K562 (cell line): ENCODE data around the gene ZBTB20. TPM values are rescaled to one million over a fixed set of nuclear protein-coding genes. Genes with fewer than 3 reads are reported as not detected.

Experiments used
- ATAC-seq: fragments of 200-7000 bp; cut with Tn5 transposase; 3 replicates; pipeline ENCODE4 v1.9.1; 2020; ENCODE audit warnings: moderate library complexity
- BruUV-seq: library from RNA; stranded (reverse); fragments of 400-500 nt; replicated peaks from 2 replicates; lab custom pipeline; 2021; lab: Mats Ljungman, UMichigan
- CTCF ChIA-PET: fragments of 300-600 bp; formaldehyde crosslinking; extraction: SDS; loops from one replicate; lab custom pipeline; 2021; ENCODE audit warnings: low intra/inter-chr PET ratio; lab: Yijun Ruan, JAX
- POLR2A ChIA-PET: fragments of 300-600, 350-650 bp; sonication (Branson Sonifier 250); formaldehyde crosslinking; extraction: SDS; loops from one replicate; lab custom pipeline; 2021; ENCODE audit warnings: antibody characterized with exemption, inconsistent platforms; lab: Yijun Ruan, JAX
- DNase-seq, 4 experiments: peaks; one replicate each; pipeline versions ENCODE4 v3.0.0 to v3.0.0-alpha.2; 2011 to 2018; ENCODE audit warnings: low spot score in 3 of 4, mixed read lengths in 3 of 4; ENCODE audit errors: extremely low read depth in 1 of 4
- FAIRE-seq: peaks from 2 replicates; lab custom pipeline; 2011; peaks lifted over from hg19 to GRCh38; lab: Jason Lieb, UNC
- H2AFZ ChIP-seq: 2 replicates; pipeline ENCODE4 v1.6.0; 2011; ENCODE audit warnings: low read depth, low read length, control low read depth, inconsistent platforms
- H3K27ac ChIP-seq: fragments of 200-600 bp; 3 replicates; pipeline ENCODE4 v1.8.0; 2011; ENCODE audit warnings: low read depth, mild to moderate bottlenecking, control low read depth, inconsistent platforms, low read length, moderate library complexity, mixed read lengths; ENCODE audit errors: extremely low read depth
- H3K27me3 ChIP-seq, 2 experiments: fragments of 300-600 bp in 1 of 2; 2 replicates in 1 of 2; 3 replicates in 1 of 2; pipeline versions ENCODE4 v1.6.0 to v1.8.0; 2011; ENCODE audit warnings: inconsistent platforms in 2 of 2, low read length in 2 of 2, mild to moderate bottlenecking in 1 of 2, mixed read lengths in 1 of 2, moderate library complexity in 1 of 2; ENCODE audit not compliant: control insufficient read depth in 2 of 2, insufficient read depth in 2 of 2
- H3K36me3 ChIP-seq: fragments of 300-600 bp; 3 replicates; pipeline ENCODE4 v1.8.0; 2011; ENCODE audit warnings: mild to moderate bottlenecking, low read length, inconsistent platforms; ENCODE audit not compliant: control insufficient read depth, insufficient read depth
- H3K4me1 ChIP-seq, 2 experiments: fragments of 200-600 bp in 1 of 2; replicated peaks in 1 of 2; 2 replicates in 1 of 2; 3 replicates in 1 of 2; pipeline versions ENCODE4 v1.5.1 to v1.8.0; 2011; ENCODE audit warnings: inconsistent platforms in 2 of 2, low read length in 2 of 2, mild to moderate bottlenecking in 1 of 2, mixed read lengths in 1 of 2, moderate library complexity in 1 of 2; ENCODE audit not compliant: control insufficient read depth in 2 of 2, insufficient read depth in 2 of 2
- H3K4me2 ChIP-seq: 2 replicates; pipeline ENCODE4 v1.6.1; 2011; ENCODE audit warnings: low read length, control low read depth, inconsistent platforms, mixed read lengths; ENCODE audit not compliant: insufficient read depth
- H3K4me3 ChIP-seq: fragments of 200-600 bp; sonication (generic), shearing (Covaris generic); 2 replicates; pipeline ENCODE4 v1.5.1; 2016; ENCODE audit warnings: control low read depth, inconsistent platforms
- H3K79me2 ChIP-seq: fragments of 200-600 bp; 3 replicates; pipeline ENCODE4 v1.8.0; 2011; ENCODE audit warnings: low read length, inconsistent platforms; ENCODE audit not compliant: control insufficient read depth, insufficient read depth
- H3K9ac ChIP-seq, 2 experiments: 2 replicates each; pipeline versions ENCODE4 v1.6.0 to v1.6.1; 2011; ENCODE audit warnings: low read depth in 2 of 2, low read length in 2 of 2, control low read depth in 1 of 2, inconsistent platforms in 1 of 2, mild to moderate bottlenecking in 1 of 2, mixed read lengths in 1 of 2; ENCODE audit not compliant: insufficient read depth in 1 of 2
- H3K9me1 ChIP-seq: one replicate; pipeline ENCODE4 v1.6.0; 2011; ENCODE audit warnings: inconsistent platforms, mild to moderate bottlenecking, low read length, moderate library complexity; ENCODE audit not compliant: control insufficient read depth, insufficient read depth
- H3K9me3 ChIP-seq: replicated peaks from 2 replicates; pipeline ENCODE4 v1.5.1; 2011; ENCODE audit warnings: low read depth, low read length, inconsistent platforms; ENCODE audit not compliant: control insufficient read depth, insufficient read depth
- H4K20me1 ChIP-seq: replicated peaks from 2 replicates; pipeline ENCODE4 v1.6.1; 2011; ENCODE audit warnings: low read length, inconsistent platforms, mixed read lengths; ENCODE audit not compliant: control insufficient read depth, insufficient read depth
- CXXC5 ChIP-seq: fragments of 250-450 bp; sonication (Bioruptor Pico); IDR thresholded peaks from 2 replicates; pipeline ENCODE4 v1.8.0; 2022; ENCODE audit warnings: inconsistent platforms, mild to moderate bottlenecking, moderate library complexity
- FOXK2 ChIP-seq, 2 experiments: fragments of 450-650 bp; IDR thresholded peaks in 1 of 2; conservative IDR thresholded peaks in 1 of 2; 2 replicates each; pipeline ENCODE4 v1.6.1; 2016; ENCODE audit warnings: low read depth in 2 of 2, mild to moderate bottlenecking in 1 of 2
- GABPB2 ChIP-seq: fragments of 250-450 bp; sonication (Bioruptor Pico); conservative IDR thresholded peaks from 2 replicates; pipeline ENCODE4 v1.5.1; 2021; ENCODE audit warnings: mild to moderate bottlenecking
- KDM4B ChIP-seq, 2 experiments: fragments of 450-650 bp in 1 of 2; sonication (generic) in 1 of 2; IDR thresholded peaks; 2 replicates each; pipeline ENCODE4 v1.6.1; 2016 to 2017; ENCODE audit warnings: borderline replicate concordance in 2 of 2, antibody characterized with exemption in 1 of 2, low read depth in 1 of 2, mild to moderate bottlenecking in 1 of 2
- RBM34 ChIP-seq: fragments of 200-400 bp; formaldehyde crosslinking; IDR thresholded peaks from 2 replicates; pipeline ENCODE4 v1.6.1; 2018; ENCODE audit warnings: low read length, borderline replicate concordance; ENCODE audit not compliant: insufficient read depth
- SMAD2 ChIP-seq: fragments of 150-350 bp; IDR thresholded peaks from 2 replicates; pipeline ENCODE4 v1.6.1; 2014; ENCODE audit warnings: low read depth, mild to moderate bottlenecking, low read length
- SMARCB1 ChIP-seq: IDR thresholded peaks from 2 replicates; pipeline ENCODE4 v1.6.1; 2011; ENCODE audit warnings: improper control_type of control experiment, low read depth; ENCODE audit not compliant: insufficient read length
- SREBF1 ChIP-seq: fragments of 150-350 bp; IDR thresholded peaks from 2 replicates; pipeline ENCODE4 v1.6.1; 2014; ENCODE audit warnings: antibody characterized with exemption, low read depth, low read length, borderline replicate concordance
- ZBED1 ChIP-seq: IDR thresholded peaks from 2 replicates; pipeline ENCODE4 v1.6.1; 2014
- ZNF347 ChIP-seq: fragments of 450-650 bp; formaldehyde crosslinking; IDR thresholded peaks from 2 replicates; pipeline ENCODE4 v1.4.0; 2020; ENCODE audit warnings: low read depth, mild to moderate bottlenecking, moderate library complexity
- ZNF75A ChIP-seq: fragments of 450-650 bp; formaldehyde crosslinking; IDR thresholded peaks from 2 replicates; pipeline ENCODE4 v1.4.0; 2020; ENCODE audit warnings: mild to moderate bottlenecking
- WGBS: fragments of 100-300 bp; shearing (Covaris generic); methylation state at CpG from one replicate; pipeline ENCODE4 v1.1.6; 2016; ENCODE audit warnings: low coverage, mixed read lengths; ENCODE audit not compliant: insufficient coverage; ENCODE audit errors: missing lambda C conversion rate; 5-methylcytosine and 5-hydroxymethylcytosine counted together
- in situ Hi-C: fragments of 300-500 bp; cut with MboI; formaldehyde crosslinking; loops from 4 replicates; pipeline ENCODE4 v1.15.0; 2018; ENCODE audit warnings: inconsistent platforms, mixed read lengths
- intact Hi-C: fragments of 100-400 bp; cut with micrococcal nuclease; formaldehyde crosslinking; loops from 2 replicates; pipeline ENCODE4 v1.14.2; 2022
- polyA plus RNA-seq, 8 experiments: library from polyadenylated mRNA; depleted of rRNA in 4 of 8; stranded (reverse) in 5 of 8; unstranded in 3 of 8; fragments of >200 nt; fragmentation: Nextera tagmentation in 2 of 8; fragmentation: Illumina TruSeq in 1 of 8; extraction: Ambion mirVana in 2 of 8; extraction: Trizol in 1 of 8; gene quantifications; 2 replicates each; pipeline versions ENCODE4 v1.2.1 to v1.2.3, GENCODE V29; 2011 to 2014; ENCODE audit warnings: inconsistent platforms in 1 of 8, missing spikeins in 1 of 8
- total RNA-seq, 7 experiments: library from RNA; depleted of rRNA in 6 of 7; stranded (reverse); fragments of >200 nt in 6 of 7; fragmentation: Illumina TruSeq in 2 of 7; extraction: Trizol in 2 of 7; gene quantifications; 2 replicates each; pipeline versions ENCODE4 v1.2.1 to v1.2.3, GENCODE V29; 2011 to 2021; ENCODE audit warnings: low replicate concordance in 1 of 7
- TF ChIP-seq, protein P1 (sequence below): sonication (generic); formaldehyde crosslinking; IDR thresholded peaks from 2 replicates; pipeline ENCODE4 v1.8.0; 2022; ENCODE audit warnings: mild to moderate bottlenecking, low read depth, missing genetic modification reagents
- TF ChIP-seq, protein P2 (sequence below): IDR thresholded peaks from 2 replicates; pipeline ENCODE4 v1.6.1; 2012; ENCODE audit warnings: low read depth, low read length, improper control_type of control experiment, borderline replicate concordance
- TF ChIP-seq, protein P3 (sequence below): fragments of 450-650 bp; IDR thresholded peaks from 2 replicates; pipeline ENCODE4 v1.6.1; 2016; ENCODE audit warnings: mild to moderate bottlenecking
- TF ChIP-seq, protein P4 (sequence below): fragments of 450-650 bp; formaldehyde crosslinking; IDR thresholded peaks from 2 replicates; pipeline ENCODE4 v1.4.0; 2020; ENCODE audit warnings: mild to moderate bottlenecking, moderate library complexity

The ZBTB20 gene
- total and polyA plus RNA-seq, 9 of the 15 experiments (the other 6 are each of a cell fraction or from before 2014, with no cell fraction given) = 0.17 to 1.7 (median 0.45) TPM

DNA sequence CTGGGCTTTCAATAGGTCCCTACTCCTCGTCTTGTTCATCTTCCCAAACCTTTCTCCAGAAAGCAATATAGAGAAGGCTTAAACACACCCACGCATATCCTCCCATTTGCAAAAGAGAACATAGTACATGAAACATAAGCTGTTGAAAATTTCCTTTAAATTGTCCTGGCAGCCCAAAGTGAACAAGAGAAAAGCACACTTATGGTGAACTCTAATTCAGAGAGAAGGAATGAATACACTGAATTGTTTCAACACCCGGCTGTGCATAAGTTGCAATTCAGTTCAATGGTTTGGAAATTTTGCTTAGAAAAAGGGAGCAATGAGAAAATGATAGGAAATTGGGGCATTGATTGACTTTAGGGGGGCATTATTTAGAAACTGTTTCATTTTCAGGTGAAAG is 650.6 kb downstream of the ZBTB20 start:
- intact Hi-C loops (no loop called here), in situ Hi-C loops (no loop called here)
- peaks cover 0 to 2% of the 10 kb centered on the region in 2 experiments; a peak in 2 of 5 replicates for H3K4me1 ChIP-seq
- WGBS = 6% methylated on average over 3 of the region's 3 CpGs
- no peaks in the 10 kb centered on the region for H4K20me1 ChIP-seq
- H3K36me3 ChIP-seq = no peaks in the 10 kb centered on the region
- no peak overlapping the region for H3K27ac ChIP-seq
- H3K27me3 ChIP-seq = no peaks in the 10 kb centered on the region
- ChIA-PET CTCF (no interaction called here), POLR2A (no interaction called here)
- DNase-seq (no peak), ATAC-seq (no peak), FAIRE-seq (no peak)
- no peak overlapping the region for H3K4me2 ChIP-seq
- H3K9me3 ChIP-seq = no peaks in the 10 kb centered on the region
- no TSS peak for BruUV-seq
- no peaks in the 10 kb centered on the region for H3K79me2 ChIP-seq
- H2AFZ ChIP-seq = no peak overlapping the region
- no peak overlapping the region for H3K4me3 ChIP-seq
- no peaks in the 10 kb centered on the region for H3K9me1 ChIP-seq
- no peak overlapping the region for H3K9ac ChIP-seq
- TF ChIP-seq GABPB2 (CRISPR knock-in tag) = no peak
- TF ChIP-seq, protein P1, sequence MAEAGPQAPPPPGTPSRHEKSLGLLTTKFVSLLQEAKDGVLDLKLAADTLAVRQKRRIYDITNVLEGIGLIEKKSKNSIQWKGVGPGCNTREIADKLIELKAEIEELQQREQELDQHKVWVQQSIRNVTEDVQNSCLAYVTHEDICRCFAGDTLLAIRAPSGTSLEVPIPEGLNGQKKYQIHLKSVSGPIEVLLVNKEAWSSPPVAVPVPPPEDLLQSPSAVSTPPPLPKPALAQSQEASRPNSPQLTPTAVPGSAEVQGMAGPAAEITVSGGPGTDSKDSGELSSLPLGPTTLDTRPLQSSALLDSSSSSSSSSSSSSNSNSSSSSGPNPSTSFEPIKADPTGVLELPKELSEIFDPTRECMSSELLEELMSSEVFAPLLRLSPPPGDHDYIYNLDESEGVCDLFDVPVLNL (CRISPR knock-in tag) = no peak
- no peak for TF ChIP-seq RBM34
- TF ChIP-seq ZBED1 = no peak
- no peak for TF ChIP-seq SREBF1
- TF ChIP-seq, protein P2, sequence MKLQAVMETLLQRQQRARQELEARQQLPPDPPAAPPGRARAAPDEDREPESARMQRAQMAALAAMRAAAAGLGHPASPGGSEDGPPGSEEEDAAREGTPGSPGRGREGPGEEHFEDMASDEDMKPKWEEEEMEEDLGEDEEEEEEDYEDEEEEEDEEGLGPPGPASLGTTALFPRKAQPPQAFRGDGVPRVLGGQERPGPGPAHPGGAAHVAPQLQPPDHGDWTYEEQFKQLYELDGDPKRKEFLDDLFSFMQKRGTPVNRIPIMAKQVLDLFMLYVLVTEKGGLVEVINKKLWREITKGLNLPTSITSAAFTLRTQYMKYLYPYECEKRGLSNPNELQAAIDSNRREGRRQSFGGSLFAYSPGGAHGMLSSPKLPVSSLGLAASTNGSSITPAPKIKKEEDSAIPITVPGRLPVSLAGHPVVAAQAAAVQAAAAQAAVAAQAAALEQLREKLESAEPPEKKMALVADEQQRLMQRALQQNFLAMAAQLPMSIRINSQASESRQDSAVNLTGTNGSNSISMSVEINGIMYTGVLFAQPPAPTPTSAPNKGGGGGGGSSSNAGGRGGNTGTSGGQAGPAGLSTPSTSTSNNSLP = no peak
- TF ChIP-seq, protein P3, sequence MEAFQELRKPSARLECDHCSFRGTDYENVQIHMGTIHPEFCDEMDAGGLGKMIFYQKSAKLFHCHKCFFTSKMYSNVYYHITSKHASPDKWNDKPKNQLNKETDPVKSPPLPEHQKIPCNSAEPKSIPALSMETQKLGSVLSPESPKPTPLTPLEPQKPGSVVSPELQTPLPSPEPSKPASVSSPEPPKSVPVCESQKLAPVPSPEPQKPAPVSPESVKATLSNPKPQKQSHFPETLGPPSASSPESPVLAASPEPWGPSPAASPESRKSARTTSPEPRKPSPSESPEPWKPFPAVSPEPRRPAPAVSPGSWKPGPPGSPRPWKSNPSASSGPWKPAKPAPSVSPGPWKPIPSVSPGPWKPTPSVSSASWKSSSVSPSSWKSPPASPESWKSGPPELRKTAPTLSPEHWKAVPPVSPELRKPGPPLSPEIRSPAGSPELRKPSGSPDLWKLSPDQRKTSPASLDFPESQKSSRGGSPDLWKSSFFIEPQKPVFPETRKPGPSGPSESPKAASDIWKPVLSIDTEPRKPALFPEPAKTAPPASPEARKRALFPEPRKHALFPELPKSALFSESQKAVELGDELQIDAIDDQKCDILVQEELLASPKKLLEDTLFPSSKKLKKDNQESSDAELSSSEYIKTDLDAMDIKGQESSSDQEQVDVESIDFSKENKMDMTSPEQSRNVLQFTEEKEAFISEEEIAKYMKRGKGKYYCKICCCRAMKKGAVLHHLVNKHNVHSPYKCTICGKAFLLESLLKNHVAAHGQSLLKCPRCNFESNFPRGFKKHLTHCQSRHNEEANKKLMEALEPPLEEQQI = no peak
- no peak for TF ChIP-seq FOXK2 (conservative IDR thresholded peaks at IDR 0.05 in 1 of 2, IDR thresholded peaks at IDR 0.05 in 1 of 2; ENCODE audit: low read depth in 2 of 2)
- no peak for TF ChIP-seq KDM4B (IDR thresholded peaks at IDR 0.05; ENCODE audit: borderline replicate concordance in 2 of 2, low read depth in 1 of 2)
- TF ChIP-seq ZNF75A (CRISPR knock-in tag) = no peak
- no peak for TF ChIP-seq SMARCB1
- TF ChIP-seq ZNF347 (CRISPR knock-in tag) = no peak
- TF ChIP-seq SMAD2 = no peak
- no peak for TF ChIP-seq CXXC5 (CRISPR knock-in tag)
- TF ChIP-seq, protein P4, sequence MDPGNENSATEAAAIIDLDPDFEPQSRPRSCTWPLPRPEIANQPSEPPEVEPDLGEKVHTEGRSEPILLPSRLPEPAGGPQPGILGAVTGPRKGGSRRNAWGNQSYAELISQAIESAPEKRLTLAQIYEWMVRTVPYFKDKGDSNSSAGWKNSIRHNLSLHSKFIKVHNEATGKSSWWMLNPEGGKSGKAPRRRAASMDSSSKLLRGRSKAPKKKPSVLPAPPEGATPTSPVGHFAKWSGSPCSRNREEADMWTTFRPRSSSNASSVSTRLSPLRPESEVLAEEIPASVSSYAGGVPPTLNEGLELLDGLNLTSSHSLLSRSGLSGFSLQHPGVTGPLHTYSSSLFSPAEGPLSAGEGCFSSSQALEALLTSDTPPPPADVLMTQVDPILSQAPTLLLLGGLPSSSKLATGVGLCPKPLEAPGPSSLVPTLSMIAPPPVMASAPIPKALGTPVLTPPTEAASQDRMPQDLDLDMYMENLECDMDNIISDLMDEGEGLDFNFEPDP (CRISPR knock-in tag) = no peak
